Cortex of kidney (tissue), 1 donor: ENCODE measurements around the gene MLLT1.

Experiments used
- DNase-seq: peaks from one replicate; lab custom pipeline; 2025; lab: John Stamatoyannopoulos, UW

Gene MLLT1

GRCh38 chr19:6234527-6234926, 45.2 kb downstream of the MLLT1 start:
- no peak for DNase-seq

GRCh38 chr19:6233827-6234511, 45.8 kb downstream of the MLLT1 start:
- no peak for DNase-seq

GRCh38 chr19:6233056-6233826, 46.5 kb downstream of the MLLT1 start:
- DNase-seq: no peak

GRCh38 chr19:6232601-6233055, 47.1 kb downstream of the MLLT1 start:
- no peak for DNase-seq

GRCh38 chr19:6230991-6231448, 48.8 kb downstream of the MLLT1 start:
- DNase-seq: no peak

GRCh38 chr19:6229951-6230712, 49.6 kb downstream of the MLLT1 start:
- DNase-seq: no peak

- DNase-seq: no peak
Observed at GRCh38 chr19:6229216-6229913, 50.4 kb downstream of the MLLT1 start.

- DNase-seq: no peak
Observed at GRCh38 chr19:6228551-6229215, 51.1 kb downstream of the MLLT1 start.

GRCh38 chr19:6227936-6228325, 51.8 kb downstream of the MLLT1 start:
- DNase-seq: no peak

- no peak for DNase-seq
Observed at GRCh38 chr19:6227156-6227935, 52.4 kb downstream of the MLLT1 start.

- no peak for DNase-seq
Observed at GRCh38 chr19:6226444-6227155, 53.2 kb downstream of the MLLT1 start.

- no peak for DNase-seq
Observed at GRCh38 chr19:6226012-6226411, 53.8 kb downstream of the MLLT1 start.

- no peak for DNase-seq
Observed at GRCh38 chr19:6225232-6225865, 54.4 kb downstream of the MLLT1 start.

- DNase-seq: no peak
Observed at GRCh38 chr19:6224308-6224675, 55.5 kb downstream of the MLLT1 start.

GRCh38 chr19:6223461-6224307, 56.1 kb downstream of the MLLT1 start:
- no peak for DNase-seq

- DNase-seq: no peak
Observed at GRCh38 chr19:6222884-6223283, 56.9 kb downstream of the MLLT1 start.

- no peak for DNase-seq
Observed at GRCh38 chr19:6221878-6222746, 57.7 kb downstream of the MLLT1 start.
